K562 (cell line): ENCODE data around the gene SOAT1.

Experiments used
- POLR3A ChIP-seq: IDR thresholded peaks from 2 replicates; pipeline ENCODE4 v1.6.1; 2011; ENCODE audit warnings: borderline replicate concordance, mild to moderate bottlenecking, moderate library complexity; ENCODE audit not compliant: insufficient read length, insufficient read depth; ENCODE audit errors: extremely low read depth
- REST ChIP-seq, 2 experiments: fragments of 450-650 bp; formaldehyde crosslinking in 1 of 2; IDR thresholded peaks; 2 replicates each; pipeline versions ENCODE4 v1.4.0 to v1.6.1; 2014 to 2020; ENCODE audit warnings: mild to moderate bottlenecking in 2 of 2, borderline replicate concordance in 1 of 2, low read depth in 1 of 2
- TAF1 ChIP-seq: IDR thresholded peaks from 2 replicates; pipeline ENCODE4 v1.6.1; 2011; ENCODE audit warnings: mild to moderate bottlenecking, low read length, moderate library complexity; ENCODE audit not compliant: insufficient read depth, control insufficient read depth, severe bottlenecking; ENCODE audit errors: extremely low read depth
- ZNF778 ChIP-seq: fragments of 450-650 bp; formaldehyde crosslinking; IDR thresholded peaks from 2 replicates; pipeline ENCODE4 v1.4.0; 2020; ENCODE audit warnings: mild to moderate bottlenecking, moderate library complexity
- TF ChIP-seq, protein P1 (sequence below): fragments of 250-450 bp; sonication (Bioruptor Pico); IDR thresholded peaks from 2 replicates; pipeline ENCODE4 v1.5.0; 2020; ENCODE audit warnings: mild to moderate bottlenecking

DNA sequence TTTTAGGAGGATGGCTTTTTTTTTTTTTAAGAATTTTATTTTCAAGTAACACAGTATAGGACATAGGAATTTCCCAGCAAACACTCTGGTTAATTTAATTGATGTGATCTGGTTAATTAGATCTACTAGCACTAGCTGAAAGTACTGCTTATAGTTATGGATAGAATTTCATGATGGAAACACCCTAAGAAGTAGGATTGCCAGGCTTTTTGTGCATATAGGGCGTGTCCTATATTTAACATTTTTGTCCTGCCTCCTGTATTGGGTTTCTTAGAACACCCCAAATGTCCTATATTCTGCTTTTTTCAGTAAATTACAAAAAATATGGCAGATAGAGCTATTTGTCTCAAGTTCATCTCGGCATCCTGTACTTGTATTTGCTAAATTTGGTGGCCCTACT lies 58.6 kb downstream of the SOAT1 start:
- TF ChIP-seq POLR3A (no peak), REST (IDR thresholded peaks at IDR 0.05; ENCODE audit: borderline replicate concordance) (no peak), REST (CRISPR knock-in tag; IDR thresholded peaks at IDR 0.05; ENCODE audit: low read depth) (no peak), ZNF778 (no peak), TAF1 (no peak)
- TF ChIP-seq, protein P1, sequence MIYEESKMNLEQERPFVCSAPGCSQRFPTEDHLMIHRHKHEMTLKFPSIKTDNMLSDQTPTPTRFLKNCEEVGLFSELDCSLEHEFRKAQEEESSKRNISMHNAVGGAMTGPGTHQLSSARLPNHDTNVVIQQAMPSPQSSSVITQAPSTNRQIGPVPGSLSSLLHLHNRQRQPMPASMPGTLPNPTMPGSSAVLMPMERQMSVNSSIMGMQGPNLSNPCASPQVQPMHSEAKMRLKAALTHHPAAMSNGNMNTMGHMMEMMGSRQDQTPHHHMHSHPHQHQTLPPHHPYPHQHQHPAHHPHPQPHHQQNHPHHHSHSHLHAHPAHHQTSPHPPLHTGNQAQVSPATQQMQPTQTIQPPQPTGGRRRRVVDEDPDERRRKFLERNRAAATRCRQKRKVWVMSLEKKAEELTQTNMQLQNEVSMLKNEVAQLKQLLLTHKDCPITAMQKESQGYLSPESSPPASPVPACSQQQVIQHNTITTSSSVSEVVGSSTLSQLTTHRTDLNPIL (CRISPR knock-in tag), result no peak
